Choroid plexus epithelial cell (primary cell): Measurements from ENCODE around the gene ABCC10.
"Not testable (repeated sequence)": the region's sequence is repeated elsewhere in the genome, so short reads cannot be mapped to it uniquely, and the experiment has no call there.

Experiments used
- DNase-seq: peaks from one replicate; pipeline ENCODE4 v3.0.0-alpha.2; 2010; ENCODE audit warnings: low read depth
- H3K4me3 ChIP-seq: 2 replicates; pipeline ENCODE4 v1.5.1; 2011; ENCODE audit warnings: low read depth, mild to moderate bottlenecking, control low read depth, low read length, moderate library complexity
- TF ChIP-seq, protein P1 (sequence below): conservative IDR thresholded peaks from 2 replicates; pipeline ENCODE4 v1.5.1; 2011; ENCODE audit warnings: low read depth, mild to moderate bottlenecking, control low read depth, inconsistent platforms, low read length, moderate library complexity

ABCC10 gene

DNA sequence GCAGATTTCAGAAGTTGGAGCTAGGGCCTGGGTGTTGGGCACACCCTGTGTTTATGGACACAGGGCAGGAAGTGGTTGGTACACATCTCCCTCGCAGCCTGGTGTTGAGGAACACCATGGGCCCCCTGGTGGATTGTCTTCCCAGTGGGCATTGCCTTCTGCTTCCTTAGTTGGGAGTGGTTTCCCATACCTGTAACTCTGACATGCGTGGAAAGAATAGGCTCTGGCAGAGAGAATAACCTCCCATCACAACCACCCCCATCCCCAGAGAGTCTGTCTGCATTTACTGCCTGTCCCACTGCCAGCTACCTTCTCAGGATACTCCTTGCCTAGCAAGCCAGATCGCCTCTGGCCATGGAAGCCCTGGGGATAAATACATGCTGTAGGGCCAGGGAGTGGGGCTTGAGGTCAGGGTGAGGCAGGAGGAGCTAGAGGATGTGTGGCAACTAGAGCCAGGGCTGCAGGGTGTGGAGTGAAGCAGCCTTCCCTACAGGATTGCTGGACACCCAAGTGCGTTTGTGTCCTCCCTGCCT is 68.1 kb downstream of the ABCC10 start:
- H3K4me3 ChIP-seq, result no peak overlapping the region
- no peak for DNase-seq
- TF ChIP-seq, protein P1, sequence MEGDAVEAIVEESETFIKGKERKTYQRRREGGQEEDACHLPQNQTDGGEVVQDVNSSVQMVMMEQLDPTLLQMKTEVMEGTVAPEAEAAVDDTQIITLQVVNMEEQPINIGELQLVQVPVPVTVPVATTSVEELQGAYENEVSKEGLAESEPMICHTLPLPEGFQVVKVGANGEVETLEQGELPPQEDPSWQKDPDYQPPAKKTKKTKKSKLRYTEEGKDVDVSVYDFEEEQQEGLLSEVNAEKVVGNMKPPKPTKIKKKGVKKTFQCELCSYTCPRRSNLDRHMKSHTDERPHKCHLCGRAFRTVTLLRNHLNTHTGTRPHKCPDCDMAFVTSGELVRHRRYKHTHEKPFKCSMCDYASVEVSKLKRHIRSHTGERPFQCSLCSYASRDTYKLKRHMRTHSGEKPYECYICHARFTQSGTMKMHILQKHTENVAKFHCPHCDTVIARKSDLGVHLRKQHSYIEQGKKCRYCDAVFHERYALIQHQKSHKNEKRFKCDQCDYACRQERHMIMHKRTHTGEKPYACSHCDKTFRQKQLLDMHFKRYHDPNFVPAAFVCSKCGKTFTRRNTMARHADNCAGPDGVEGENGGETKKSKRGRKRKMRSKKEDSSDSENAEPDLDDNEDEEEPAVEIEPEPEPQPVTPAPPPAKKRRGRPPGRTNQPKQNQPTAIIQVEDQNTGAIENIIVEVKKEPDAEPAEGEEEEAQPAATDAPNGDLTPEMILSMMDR, result peak; percentile 33

- TF ChIP-seq, protein P1, result peak; percentile 74
Observed at GRCh38 chr6:43496370-43497128, 69.2 kb downstream of the ABCC10 start.

DNA sequence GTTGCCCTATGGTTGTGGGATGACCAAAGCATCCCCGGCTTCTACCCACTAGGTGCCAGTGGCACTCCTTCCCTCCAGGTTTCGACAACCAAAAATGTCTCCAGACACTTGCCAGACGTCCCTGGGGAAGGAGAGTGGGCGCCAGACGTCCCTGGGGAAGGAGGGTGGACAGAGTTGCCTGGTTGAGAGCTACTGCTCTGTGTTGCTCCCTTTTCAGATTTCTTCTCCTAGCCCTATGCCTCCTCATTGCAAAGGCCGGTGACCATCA is 69.7 kb downstream of the ABCC10 start:
- TF ChIP-seq, protein P1, result no peak
- no peak for DNase-seq
- H3K4me3 ChIP-seq, result no peak overlapping the region

More at GRCh38 chr6:43496370-43497128, 69.2 kb downstream of the ABCC10 start:
- peak; percentile 57 for DNase-seq
- H3K4me3 ChIP-seq, result no peak overlapping the region

GRCh38 chr6:43497689-43498088 is 70.3 kb downstream of the ABCC10 start:
- no peak overlapping the region for H3K4me3 ChIP-seq
- TF ChIP-seq, protein P1, result no peak
- DNase-seq, result no peak

DNA sequence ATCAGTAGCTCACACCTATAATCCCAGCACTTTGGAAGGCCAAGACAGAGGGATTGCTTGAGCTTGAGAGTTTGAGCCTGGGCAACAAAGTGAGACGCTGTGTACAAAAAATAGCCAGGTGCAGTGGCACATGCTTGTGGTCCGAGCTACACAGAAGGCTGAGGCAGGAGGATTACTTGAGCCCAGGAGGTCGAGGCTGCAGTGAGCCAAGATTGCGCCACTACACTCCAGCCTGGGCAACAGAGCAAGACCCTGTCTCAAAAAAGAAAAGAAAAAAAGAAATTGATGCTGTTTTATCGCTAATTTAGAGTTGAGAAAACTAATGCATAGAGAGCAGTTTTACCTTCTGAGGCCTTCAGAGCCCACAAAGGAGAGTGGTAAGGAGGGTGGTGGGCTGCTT is 71.0 kb downstream of the ABCC10 start:
- not testable (repeated sequence) for H3K4me3 ChIP-seq, DNase-seq

DNA sequence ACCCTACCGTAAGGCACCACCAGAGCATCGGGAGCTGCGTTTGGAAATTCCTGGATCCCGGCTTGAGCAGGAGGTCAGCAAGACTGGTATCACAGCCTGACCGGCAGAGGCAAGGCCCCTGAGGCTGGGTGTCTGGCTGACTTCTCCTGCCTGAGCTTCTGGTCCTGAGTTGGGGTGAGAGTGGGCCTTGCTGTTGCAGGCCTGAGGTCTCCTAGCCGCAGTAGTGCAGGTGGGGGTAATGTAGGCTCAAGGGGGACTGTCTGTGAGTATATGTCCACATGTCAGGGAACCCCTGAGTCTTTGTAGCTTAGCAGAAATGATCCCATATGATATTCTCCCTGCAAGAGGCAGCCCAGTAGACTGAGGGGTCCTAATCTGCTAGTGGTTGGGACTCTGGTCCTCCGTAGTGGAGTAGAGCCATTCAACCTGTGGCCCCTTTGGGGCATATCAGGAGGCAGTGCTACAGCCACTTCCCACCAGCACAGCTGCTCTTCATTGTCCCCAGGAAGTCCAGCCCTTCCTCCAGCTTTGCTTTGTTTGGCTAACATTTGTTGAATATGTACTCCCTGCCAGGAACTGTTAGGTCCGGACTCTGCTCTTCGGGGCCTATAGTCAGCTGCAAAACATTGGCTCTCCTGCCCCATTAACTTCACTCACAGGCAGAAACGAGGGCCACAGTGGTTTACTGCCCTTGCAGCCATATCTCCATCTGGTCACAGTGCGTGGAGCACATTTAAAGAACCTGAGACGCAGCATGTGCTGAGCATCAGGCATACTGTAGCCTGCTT is 71.9 kb downstream of the ABCC10 start:
- TF ChIP-seq, protein P1, result no peak
- no peak overlapping the region for H3K4me3 ChIP-seq
- DNase-seq, result peak; percentile 24
